Activated CD4-positive, alpha-beta T cell treated with anti-CD3 and anti-CD28 coated beads for 1 hour (primary cell): ENCODE data around the gene KRT82.
"Not testable (repeated sequence)": the region's sequence is repeated elsewhere in the genome, so short reads cannot be mapped to it uniquely, and the experiment has no call there.

ENCODE experiments used
- DNase-seq: peaks from one replicate; pipeline ENCODE4 v3.0.0-alpha.2; 2020

KRT82 gene

GRCh38 chr12:52356762-52357580, 49.2 kb downstream of the KRT82 start:
- no peak for DNase-seq

GRCh38 chr12:52356031-52356761, 49.9 kb downstream of the KRT82 start:
- no peak for DNase-seq

- DNase-seq = no peak
These were observed 51.0 kb downstream of the KRT82 start for GRCh38 chr12:52355176-52355575.

GRCh38 chr12:52354200-52354599, 51.9 kb downstream of the KRT82 start:
- DNase-seq = no peak

- no peak for DNase-seq
These were observed 52.4 kb downstream of the KRT82 start for GRCh38 chr12:52353766-52354165.

- no peak for DNase-seq
These were observed 53.2 kb downstream of the KRT82 start for GRCh38 chr12:52352951-52353350.

- DNase-seq = peak; percentile 30
These were observed 54.7 kb downstream of the KRT82 start for GRCh38 chr12:52351196-52352059.

GRCh38 chr12:52350786-52351185, 55.3 kb downstream of the KRT82 start:
- no peak for DNase-seq

GRCh38 chr12:52350021-52350620, 56.0 kb downstream of the KRT82 start:
- no peak for DNase-seq

GRCh38 chr12:52349196-52349595, 56.9 kb downstream of the KRT82 start:
- DNase-seq = no peak

GRCh38 chr12:52347551-52348510, 58.3 kb downstream of the KRT82 start:
- DNase-seq = no peak

GRCh38 chr12:52347016-52347415, 59.1 kb downstream of the KRT82 start:
- no peak for DNase-seq

- no peak for DNase-seq
These were observed 59.5 kb downstream of the KRT82 start for GRCh38 chr12:52346593-52346992.

- DNase-seq = not testable (repeated sequence)
These were observed 61.1 kb downstream of the KRT82 start for GRCh38 chr12:52345041-52345440.

- no peak for DNase-seq
These were observed 62.0 kb downstream of the KRT82 start for GRCh38 chr12:52344111-52344510.
